A673 (cell line): Measurements from ENCODE around the gene SERPINI2.

Experiments used
- EZH2 ChIP-seq: fragments of 200-600 bp; sonication (generic); IDR thresholded peaks from 2 replicates; pipeline ENCODE4 v1.6.1; 2017; ENCODE audit warnings: borderline replicate concordance, low read depth, mild to moderate bottlenecking, mixed read lengths, antibody characterized with exemption, low read length; ENCODE audit not compliant: poor library complexity, severe bottlenecking
- TF ChIP-seq, protein P1 (sequence below): fragments of 300-800, 200-600 bp; sonication (generic); conservative IDR thresholded peaks from 2 replicates; pipeline ENCODE4 v1.5.1; 2017; ENCODE audit warnings: low read depth, mild to moderate bottlenecking, antibody characterized with exemption, low read length, moderate library complexity, mixed read lengths

DNA sequence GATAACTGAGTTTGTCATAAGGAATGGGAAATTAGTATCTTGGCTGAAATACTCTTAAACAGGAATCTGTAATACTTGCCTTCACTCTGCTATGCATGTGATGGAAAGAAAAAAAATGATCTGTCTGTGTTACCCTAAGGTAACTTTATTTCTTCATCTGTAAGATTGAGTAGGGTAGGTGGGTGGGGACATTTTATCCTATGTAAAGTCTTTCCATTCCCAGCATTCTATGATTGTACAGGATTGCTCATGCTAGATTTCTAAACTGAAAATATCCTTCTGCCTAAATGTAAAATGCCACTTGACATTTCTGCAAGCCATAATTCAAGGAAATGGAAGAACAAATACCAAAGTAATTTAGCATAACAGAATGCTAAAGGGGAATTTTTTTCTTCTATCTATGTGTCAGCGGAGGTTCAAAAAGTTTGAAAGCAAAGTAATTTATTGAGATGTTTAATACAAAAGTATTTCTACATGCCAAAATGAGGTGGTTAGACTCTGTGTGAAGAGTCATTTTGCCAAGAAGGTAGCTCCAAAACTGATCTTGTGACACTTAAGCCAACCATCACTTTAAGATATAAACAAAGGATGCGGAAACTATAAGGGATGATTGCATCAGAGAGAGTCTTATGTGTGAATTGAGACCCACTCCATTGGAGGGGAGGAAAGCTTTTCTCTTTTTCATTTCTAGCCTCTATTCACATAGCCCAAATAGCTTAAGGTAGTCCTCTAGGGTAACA is 46.6 kb upstream of the SERPINI2 start:
- TF ChIP-seq, protein P1, sequence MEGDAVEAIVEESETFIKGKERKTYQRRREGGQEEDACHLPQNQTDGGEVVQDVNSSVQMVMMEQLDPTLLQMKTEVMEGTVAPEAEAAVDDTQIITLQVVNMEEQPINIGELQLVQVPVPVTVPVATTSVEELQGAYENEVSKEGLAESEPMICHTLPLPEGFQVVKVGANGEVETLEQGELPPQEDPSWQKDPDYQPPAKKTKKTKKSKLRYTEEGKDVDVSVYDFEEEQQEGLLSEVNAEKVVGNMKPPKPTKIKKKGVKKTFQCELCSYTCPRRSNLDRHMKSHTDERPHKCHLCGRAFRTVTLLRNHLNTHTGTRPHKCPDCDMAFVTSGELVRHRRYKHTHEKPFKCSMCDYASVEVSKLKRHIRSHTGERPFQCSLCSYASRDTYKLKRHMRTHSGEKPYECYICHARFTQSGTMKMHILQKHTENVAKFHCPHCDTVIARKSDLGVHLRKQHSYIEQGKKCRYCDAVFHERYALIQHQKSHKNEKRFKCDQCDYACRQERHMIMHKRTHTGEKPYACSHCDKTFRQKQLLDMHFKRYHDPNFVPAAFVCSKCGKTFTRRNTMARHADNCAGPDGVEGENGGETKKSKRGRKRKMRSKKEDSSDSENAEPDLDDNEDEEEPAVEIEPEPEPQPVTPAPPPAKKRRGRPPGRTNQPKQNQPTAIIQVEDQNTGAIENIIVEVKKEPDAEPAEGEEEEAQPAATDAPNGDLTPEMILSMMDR: no peak
- no peak for TF ChIP-seq EZH2
